Osteoblast (primary cell): ENCODE measurements around the gene HEATR9. TPM values are rescaled to one million over a fixed set of nuclear protein-coding genes. Genes with fewer than 3 reads are reported as not detected.

Experiments used
- DNase-seq: peaks from one replicate; pipeline ENCODE4 v3.0.0; 2011; ENCODE audit warnings: low spot score, mixed read lengths; ENCODE audit not compliant: insufficient read length; ENCODE audit errors: missing footprints
- H2AFZ ChIP-seq: 2 replicates; pipeline ENCODE4 v1.6.0; 2011; ENCODE audit warnings: mild to moderate bottlenecking, low read length
- H3K27ac ChIP-seq: 2 replicates; pipeline ENCODE4 v1.5.1; 2011; ENCODE audit warnings: mild to moderate bottlenecking, low read depth, low read length, moderate library complexity
- H3K27me3 ChIP-seq: 2 replicates; pipeline ENCODE4 v1.6.0; 2012; ENCODE audit warnings: mild to moderate bottlenecking, control low read depth, inconsistent platforms, low read length, moderate library complexity; ENCODE audit not compliant: insufficient read depth
- H3K36me3 ChIP-seq: 2 replicates; pipeline ENCODE4 v1.5.1; 2011; ENCODE audit warnings: mild to moderate bottlenecking, low read length, control low read depth, moderate library complexity; ENCODE audit not compliant: insufficient read depth
- H3K4me1 ChIP-seq: 2 replicates; pipeline ENCODE4 v1.5.1; 2011; ENCODE audit warnings: mild to moderate bottlenecking, low read length, control low read depth, moderate library complexity; ENCODE audit not compliant: insufficient read depth
- H3K4me2 ChIP-seq: 2 replicates; pipeline ENCODE4 v1.6.0; 2011; ENCODE audit warnings: mild to moderate bottlenecking, low read length; ENCODE audit not compliant: insufficient read depth
- H3K4me3 ChIP-seq: fragments of 200-600 bp; sonication (generic); 3 replicates; pipeline ENCODE4 v1.5.1; 2012; ENCODE audit warnings: mild to moderate bottlenecking, low read length, inconsistent platforms; ENCODE audit not compliant: insufficient read depth
- H3K79me2 ChIP-seq: 2 replicates; pipeline ENCODE4 v1.6.0; 2012; ENCODE audit warnings: mild to moderate bottlenecking, low read length, control low read depth, inconsistent platforms; ENCODE audit not compliant: insufficient read depth
- H3K9me3 ChIP-seq: 2 replicates; pipeline ENCODE4 v1.5.1; 2011; ENCODE audit warnings: low read depth, low read length, control low read depth
- H4K20me1 ChIP-seq: 2 replicates; pipeline ENCODE4 v1.6.0; 2012; ENCODE audit warnings: mild to moderate bottlenecking, low read length, control low read depth; ENCODE audit not compliant: insufficient read depth
- CTCF ChIP-seq: IDR thresholded peaks from 2 replicates; pipeline ENCODE4 v1.5.1; 2011; ENCODE audit warnings: mild to moderate bottlenecking, low read depth, low read length, moderate library complexity; ENCODE audit errors: extremely low read depth
- total RNA-seq: library from RNA; depleted of rRNA; stranded (reverse); fragments of >200 nt; gene quantifications from 2 replicates; pipeline ENCODE4 v1.2.3, GENCODE V29; 2012

Gene HEATR9
- total RNA-seq, 1 donor: not detected

GRCh38 chr17:35878361-35878760 lies 9.7 kb upstream of the HEATR9 start:
- no peak for DNase-seq
- no peak for TF ChIP-seq CTCF
- H4K20me1 ChIP-seq: no peaks in the 10 kb centered on the region
- H3K36me3 ChIP-seq: no peaks in the 10 kb centered on the region
- H3K9me3 ChIP-seq: no peaks in the 10 kb centered on the region
- no peak overlapping the region for H2AFZ ChIP-seq
- H3K27ac ChIP-seq: no peak overlapping the region
- no peak overlapping the region for H3K4me3 ChIP-seq
- H3K27me3 ChIP-seq: no peaks in the 10 kb centered on the region
- H3K79me2 ChIP-seq: no peaks in the 10 kb centered on the region
- no peak overlapping the region for H3K4me2 ChIP-seq
- H3K4me1 ChIP-seq: no peaks in the 10 kb centered on the region

DNA sequence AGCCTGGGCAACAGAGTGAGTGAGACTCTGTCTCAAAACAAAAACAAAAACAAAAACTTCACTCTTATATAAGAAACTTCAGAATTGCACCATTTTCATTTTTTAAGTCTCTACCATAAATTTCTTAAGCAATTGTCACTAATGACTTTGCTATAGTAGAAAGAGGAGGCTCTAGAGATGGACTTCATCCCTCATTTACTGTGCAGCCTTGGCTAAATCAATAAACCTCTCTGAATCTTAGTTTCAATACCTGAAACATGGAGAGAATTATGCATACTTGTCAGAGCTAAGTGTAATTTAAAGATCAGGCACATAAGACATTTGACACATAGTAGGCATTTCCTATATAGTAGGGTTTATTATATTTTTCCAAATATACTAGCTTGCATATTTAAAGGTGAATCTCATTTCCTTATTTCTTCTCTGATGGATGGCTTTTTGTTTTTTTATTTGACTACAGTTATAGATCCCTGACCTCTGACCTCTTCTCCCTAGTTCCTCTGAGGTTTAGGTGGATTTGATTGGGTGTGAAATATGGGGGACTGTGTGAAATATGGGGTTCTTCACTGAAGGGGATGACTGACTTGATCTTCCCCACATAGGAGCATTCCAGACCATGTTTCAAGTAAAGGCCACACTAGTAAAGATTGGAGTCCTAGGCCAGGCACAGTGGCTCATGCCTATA lies 8.8 kb upstream of the HEATR9 start:
- DNase-seq: no peak
- TF ChIP-seq CTCF: no peak
- Histone ChIP-seq H3K79me2 (no peaks in the 10 kb centered on the region), H3K4me2 (no peak overlapping the region), H4K20me1 (no peaks in the 10 kb centered on the region), H3K4me3 (no peak overlapping the region), H3K27me3 (no peaks in the 10 kb centered on the region), H3K36me3 (no peaks in the 10 kb centered on the region), H3K27ac (no peak overlapping the region), H3K9me3 (no peaks in the 10 kb centered on the region), H2AFZ (no peak overlapping the region), H3K4me1 (no peaks in the 10 kb centered on the region)

DNA sequence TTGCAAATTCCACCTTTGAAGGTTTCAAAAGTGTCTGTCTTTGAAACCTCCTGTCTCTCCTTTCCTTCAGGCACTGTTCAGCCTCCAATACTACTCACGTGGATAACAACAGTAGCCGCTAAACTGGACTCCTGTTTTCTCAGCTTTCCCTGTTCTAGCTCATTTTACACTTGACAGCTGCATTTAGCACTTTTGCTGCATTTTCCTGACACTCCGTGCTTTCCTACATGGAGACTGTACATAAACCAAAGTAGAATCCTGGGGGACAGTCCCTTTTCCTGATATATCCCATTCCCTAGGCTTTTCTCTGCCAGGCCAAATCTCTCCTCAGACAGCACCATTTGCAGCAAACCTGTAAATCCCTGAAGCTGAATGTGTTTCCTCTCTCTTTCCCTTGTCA lies 7.8 kb upstream of the HEATR9 start:
- Histone ChIP-seq H3K27ac (no peak overlapping the region), H3K36me3 (no peaks in the 10 kb centered on the region), H3K79me2 (no peaks in the 10 kb centered on the region), H3K4me2 (no peak overlapping the region), H4K20me1 (no peaks in the 10 kb centered on the region), H2AFZ (no peak overlapping the region), H3K4me1 (no peaks in the 10 kb centered on the region), H3K4me3 (no peak overlapping the region), H3K27me3 (no peaks in the 10 kb centered on the region), H3K9me3 (no peaks in the 10 kb centered on the region)
- DNase-seq: no peak
- no peak for TF ChIP-seq CTCF

- H3K4me1 ChIP-seq: no peaks in the 10 kb centered on the region
- no peak overlapping the region for H3K4me3 ChIP-seq
- H3K9me3 ChIP-seq: no peaks in the 10 kb centered on the region
- no peak overlapping the region for H3K4me2 ChIP-seq
- H3K79me2 ChIP-seq: no peaks in the 10 kb centered on the region
- no peak overlapping the region for H3K27ac ChIP-seq
- H2AFZ ChIP-seq: no peak overlapping the region
- no peak for DNase-seq
- TF ChIP-seq CTCF: no peak
- no peaks in the 10 kb centered on the region for H3K27me3 ChIP-seq
- H4K20me1 ChIP-seq: no peaks in the 10 kb centered on the region
- no peaks in the 10 kb centered on the region for H3K36me3 ChIP-seq
Observed at GRCh38 chr17:35875800-35876139, 7.1 kb upstream of the HEATR9 start.
